Sciatic nerve (tissue), 2 donors: ENCODE measurements around the gene DCAF5. TPM values are rescaled to one million over a fixed set of nuclear protein-coding genes. Genes with fewer than 3 reads are reported as not detected.

Source experiments
- ATAC-seq: fragments of 200-7000 bp; cut with Tn5 transposase; one replicate; pipeline ENCODE4 v1.9.1; 2020; ENCODE audit warnings: mild to moderate bottlenecking, moderate library complexity
- DNase-seq: peaks from one replicate; pipeline ENCODE4 v3.0.0-alpha.2; 2020; ENCODE audit warnings: low spot score
- intact Hi-C: fragments of 100-400 bp; cut with DNase I; formaldehyde crosslinking; loops from one replicate; pipeline ENCODE4 v1.14.2; 2022
- total RNA-seq: library from RNA; stranded (reverse); fragmentation: NEBNext Ultra II Directional; extraction: Animal tissue kit (Norgen Biotek cat#: 25700); gene quantifications from one replicate; pipeline ENCODE4 v1.2.1, GENCODE V29; 2021
- donor health status: DM: no; HTN: no; CAD: no.
- donor health status: DM: no; HTN: no; CAD: no.

DCAF5 gene
- total RNA-seq, 1 donor from 2014 or later: 42.8 TPM

GRCh38 chr14:69049675-69050074 lies 103.2 kb downstream of the DCAF5 start:
- intact Hi-C loops: no loop called here
- no peak for DNase-seq
- peak; percentile 82 for ATAC-seq

GRCh38 chr14:69048456-69048855 lies 104.5 kb downstream of the DCAF5 start:
- DNase-seq: no peak
- ATAC-seq: no peak
- intact Hi-C loops: no loop called here

GRCh38 chr14:69047255-69047654 lies 105.7 kb downstream of the DCAF5 start:
- ATAC-seq (no peak), DNase-seq (no peak)
- intact Hi-C loops: no loop called here

GRCh38 chr14:69046476-69046860 lies 106.5 kb downstream of the DCAF5 start:
- intact Hi-C loops: no loop called here
- DNase-seq: peak; percentile 78
- ATAC-seq: peak; percentile 30

GRCh38 chr14:69045857-69046475 lies 107.0 kb downstream of the DCAF5 start:
- DNase-seq: no peak
- intact Hi-C loops: no loop called here
- ATAC-seq: peak; percentile 29

- DNase-seq: no peak
- intact Hi-C loops: no loop called here
These were observed 107.9 kb downstream of the DCAF5 start for GRCh38 chr14:69044965-69045555.

GRCh38 chr14:69044296-69044695 lies 108.6 kb downstream of the DCAF5 start:
- DNase-seq (no peak), ATAC-seq (no peak)

More at GRCh38 chr14:69044965-69045555, 107.9 kb downstream of the DCAF5 start:
- peak; percentile 21 for ATAC-seq

GRCh38 chr14:69043596-69044260 lies 109.2 kb downstream of the DCAF5 start:
- ATAC-seq: peak; percentile 71
- intact Hi-C loops: no loop called here
- DNase-seq: no peak

More at GRCh38 chr14:69044296-69044695, 108.6 kb downstream of the DCAF5 start:
- intact Hi-C loops: no loop called here

- DNase-seq (no peak), ATAC-seq (peak; percentile 59)
- intact Hi-C loops: no loop called here
These were observed 110.0 kb downstream of the DCAF5 start for GRCh38 chr14:69042787-69043444.

- DNase-seq (no peak), ATAC-seq (no peak)
- intact Hi-C loops: no loop called here
These were observed 110.6 kb downstream of the DCAF5 start for GRCh38 chr14:69042299-69042698.

GRCh38 chr14:69041783-69042182 lies 111.1 kb downstream of the DCAF5 start:
- DNase-seq (no peak), ATAC-seq (no peak)
- intact Hi-C loops: no loop called here

GRCh38 chr14:69040353-69040752 lies 112.6 kb downstream of the DCAF5 start:
- ATAC-seq: no peak
- intact Hi-C loops: no loop called here
- no peak for DNase-seq

GRCh38 chr14:69039288-69039628 lies 113.7 kb downstream of the DCAF5 start:
- ATAC-seq: no peak
- DNase-seq: no peak
- intact Hi-C loops: no loop called here

- no peak for DNase-seq
- peak; percentile 38 for ATAC-seq
- intact Hi-C loops: no loop called here
These were observed 114.2 kb downstream of the DCAF5 start for GRCh38 chr14:69038455-69039287.

- ATAC-seq: no peak
- intact Hi-C loops: no loop called here
- no peak for DNase-seq
These were observed 115.0 kb downstream of the DCAF5 start for GRCh38 chr14:69037790-69038454.

GRCh38 chr14:69036757-69037506 lies 116.0 kb downstream of the DCAF5 start:
- DNase-seq (no peak), ATAC-seq (no peak)
- intact Hi-C loops: no loop called here

GRCh38 chr14:69034612-69035262 lies 118.2 kb downstream of the DCAF5 start:
- DNase-seq (no peak), ATAC-seq (no peak)
- intact Hi-C loops: no loop called here
